ENCODE measurements around the gene ANKRD18A.
"Not testable (repeated sequence)": the region's sequence is repeated elsewhere in the genome, so short reads cannot be mapped to it uniquely, and the experiment has no call there.

Gene ANKRD18A

DNA sequence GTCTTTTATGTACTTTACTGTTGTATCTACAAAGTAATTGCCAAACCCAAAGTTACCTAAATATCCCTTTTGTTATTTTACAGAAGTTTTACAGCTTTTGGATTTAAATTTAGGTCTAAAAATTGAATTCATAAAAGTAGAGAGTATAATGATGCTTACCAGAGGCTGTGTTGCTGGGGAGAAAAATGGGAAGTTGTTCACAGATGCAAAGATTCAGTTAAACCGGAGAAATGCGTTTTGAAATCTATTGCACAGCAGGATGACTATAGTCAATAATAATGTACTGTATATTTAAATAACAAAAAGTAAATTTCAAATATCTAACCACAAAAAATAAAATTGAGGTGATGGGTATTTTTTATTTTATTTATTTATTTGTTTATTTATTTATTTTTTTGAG, 2.6 kb upstream of the ANKRD18A start:
- no peak for DNase-seq

DNA sequence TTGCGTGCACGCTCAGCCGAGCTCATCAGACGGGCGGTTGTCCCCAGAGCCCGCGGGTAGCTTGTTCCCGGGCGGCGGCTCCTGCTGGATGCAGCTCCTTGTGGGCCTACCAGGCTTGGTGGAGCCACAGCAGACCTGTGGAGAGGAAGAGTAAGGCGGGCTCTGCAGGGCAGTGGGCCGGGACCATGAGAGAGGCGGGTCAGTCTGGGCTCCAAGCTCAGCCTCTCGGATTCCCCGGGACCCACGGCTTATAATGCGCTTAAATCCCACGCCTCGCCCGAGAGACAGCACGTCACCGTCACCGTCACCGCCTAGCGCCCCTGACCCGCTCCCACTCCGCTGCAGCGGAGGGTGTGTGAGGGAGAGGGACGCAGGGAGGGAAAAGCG, 1.9 kb upstream of the ANKRD18A start:
- no peak for DNase-seq

DNA sequence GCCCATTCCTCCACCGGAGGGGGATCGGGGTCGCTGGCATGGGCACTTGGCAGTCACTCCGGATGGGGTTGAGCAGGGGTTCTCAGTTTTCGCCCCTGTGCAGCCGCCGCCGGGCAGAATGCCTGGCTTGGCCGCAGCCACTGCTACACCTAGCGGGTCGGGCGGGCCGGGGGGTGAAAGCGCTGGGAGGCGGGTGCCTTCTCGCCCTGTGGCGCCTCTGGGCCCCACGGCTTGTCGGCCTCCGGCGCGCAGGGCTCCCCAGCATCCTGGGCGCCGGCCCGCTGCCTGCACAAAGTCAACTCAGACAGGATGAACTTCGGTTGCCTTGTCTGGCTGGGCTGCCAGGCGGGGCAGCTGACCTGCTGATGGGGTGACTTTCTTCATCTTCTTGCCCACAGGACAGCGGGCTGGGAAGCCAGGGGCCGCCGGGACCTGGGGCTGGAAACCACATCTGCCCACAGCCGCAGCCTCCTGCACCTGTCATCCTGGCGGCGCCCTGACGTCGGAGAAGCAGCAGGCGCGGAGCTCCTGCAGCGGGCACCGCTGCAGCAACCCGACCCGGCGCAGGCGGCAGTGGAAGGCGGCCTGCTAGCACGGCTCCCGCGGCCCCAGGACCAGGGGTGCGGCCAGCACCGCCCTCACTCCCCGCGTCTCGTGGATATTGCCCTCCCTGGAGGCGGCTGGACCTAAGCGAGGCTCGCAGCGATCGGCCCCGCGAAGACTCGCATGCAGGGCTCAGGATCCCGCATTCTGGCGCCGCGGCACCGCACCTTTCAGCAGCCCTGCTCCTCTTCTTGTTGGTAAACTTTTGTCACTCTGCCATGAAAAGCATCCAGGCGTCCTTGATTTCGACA, 1.3 kb upstream of the ANKRD18A start:
- DNase-seq, result no peak

DNA sequence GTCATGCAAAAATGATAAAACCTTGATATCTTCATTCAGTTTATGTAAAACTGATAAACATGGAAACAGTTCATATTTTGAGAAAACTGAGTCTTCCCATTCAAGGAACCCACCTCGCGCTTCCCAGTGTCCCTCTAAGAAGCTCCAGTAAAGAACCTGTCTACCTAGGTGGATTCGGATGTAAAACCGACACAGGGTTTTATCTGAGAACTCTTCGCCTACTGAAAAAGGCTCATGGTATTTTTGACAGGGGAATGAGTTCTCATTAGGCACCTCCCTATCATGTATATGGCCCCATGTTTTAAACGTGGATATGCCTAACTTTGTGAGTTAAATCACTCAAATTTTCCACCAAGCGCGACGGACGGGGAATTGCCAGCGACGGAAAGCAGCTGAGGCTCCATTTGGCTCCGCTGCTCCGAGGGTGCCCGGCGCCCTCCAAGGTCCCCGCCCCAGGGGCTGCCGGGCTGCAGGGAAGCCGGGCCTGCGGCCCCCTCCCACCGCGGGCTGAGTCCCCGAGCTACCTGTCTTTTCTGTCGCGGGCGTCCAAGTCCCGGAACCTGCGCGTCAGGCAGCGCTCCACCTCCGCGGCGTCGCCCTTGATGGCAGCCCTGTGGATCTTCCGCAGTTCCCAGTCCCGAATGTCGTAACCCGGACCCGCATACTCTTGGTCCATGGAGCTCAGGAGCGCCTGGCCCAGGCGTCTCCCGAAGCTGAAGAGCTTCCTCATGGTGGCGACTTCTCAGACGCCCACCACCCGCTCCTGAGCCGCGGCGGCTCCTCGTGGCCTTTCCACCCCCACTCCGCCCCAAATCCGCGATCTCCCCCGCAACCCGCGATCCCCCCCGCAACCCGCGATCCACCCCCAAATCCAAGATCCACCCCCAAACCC, 594 bp downstream of the ANKRD18A start:
- DNase-seq, result no peak

DNA sequence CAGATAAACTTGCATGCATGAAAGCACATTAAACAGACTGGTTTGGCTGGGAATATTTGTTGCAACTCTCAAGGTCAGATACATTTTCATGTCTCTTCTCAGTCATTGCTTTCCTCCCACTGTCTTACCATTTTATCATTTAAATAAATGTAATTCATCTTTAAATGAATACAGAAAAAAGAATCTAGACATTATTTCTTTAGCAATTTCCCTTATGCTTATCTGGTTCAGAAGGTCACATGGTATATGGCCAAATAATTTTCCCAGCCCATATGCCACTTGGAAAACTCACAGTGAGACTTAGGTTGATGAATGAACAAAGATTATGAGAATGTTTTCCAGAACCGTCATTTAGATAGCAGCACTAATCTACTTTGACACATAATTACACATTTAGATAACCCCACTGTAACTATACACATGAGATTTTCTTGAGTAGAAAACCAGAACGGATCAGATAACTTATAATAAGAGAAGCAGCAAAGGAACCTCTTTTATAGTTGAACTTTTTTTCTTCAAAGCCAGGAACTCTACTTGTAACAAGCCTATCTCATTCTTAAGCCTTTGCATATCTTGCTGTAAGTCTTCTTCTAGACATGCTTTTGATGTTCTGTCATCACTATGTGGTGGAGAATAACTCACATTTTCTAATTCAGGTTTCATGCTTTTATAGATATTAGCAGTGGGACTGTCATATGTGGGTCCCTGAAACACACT, 22.2 kb downstream of the ANKRD18A start:
- DNase-seq, result not testable (repeated sequence)

DNA sequence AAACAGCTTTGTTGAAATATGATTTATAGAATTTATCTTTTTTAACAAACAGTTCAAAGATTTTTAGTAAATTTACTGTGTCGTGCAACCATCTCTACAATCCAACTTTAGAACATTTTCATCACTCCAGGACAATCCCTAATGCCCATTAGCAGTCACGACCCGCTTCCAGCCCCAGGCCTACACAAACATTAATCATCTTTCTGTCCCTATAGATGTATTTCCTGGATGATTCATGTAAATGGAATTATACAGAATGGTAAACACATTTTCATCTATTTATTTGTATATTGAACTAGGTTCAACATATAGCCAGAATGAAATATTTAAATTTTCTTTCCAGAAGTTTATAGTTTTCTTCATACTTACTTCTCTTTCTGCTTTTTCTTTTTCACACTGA, 25.3 kb downstream of the ANKRD18A start:
- not testable (repeated sequence) for DNase-seq

DNA sequence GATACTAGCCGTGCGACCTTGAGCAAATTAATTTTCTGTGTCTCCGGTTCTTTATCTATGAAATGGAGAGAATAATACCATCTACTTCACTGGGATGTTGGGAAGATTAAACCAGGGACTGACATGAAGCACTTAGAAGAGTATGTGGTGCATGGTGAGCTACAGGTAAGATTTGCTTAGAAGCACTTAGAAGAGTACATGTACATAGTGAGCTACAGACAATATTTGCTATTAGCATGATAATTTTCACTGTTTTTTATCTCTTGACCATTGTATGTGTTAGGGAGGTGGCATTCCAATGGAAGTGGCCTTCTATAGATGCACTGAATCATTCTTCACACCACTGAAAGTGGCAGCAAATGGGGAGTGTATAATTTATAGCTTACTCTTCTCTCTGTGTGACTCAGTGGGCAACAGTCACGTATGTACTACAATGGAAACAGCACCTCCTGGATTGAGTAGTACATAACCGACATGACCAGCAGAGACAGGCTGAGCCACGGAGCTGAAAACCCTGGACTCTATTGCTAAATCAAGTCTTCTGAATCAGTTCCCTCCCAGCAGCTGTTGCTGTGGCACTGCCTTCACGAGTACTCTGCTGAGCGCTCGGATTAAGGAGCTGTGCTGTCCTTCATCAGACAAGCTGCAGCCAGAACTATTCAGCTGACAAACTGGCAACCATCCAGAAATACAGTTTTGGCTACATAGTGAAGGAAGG, 28.9 kb downstream of the ANKRD18A start:
- not testable (repeated sequence) for DNase-seq

DNA sequence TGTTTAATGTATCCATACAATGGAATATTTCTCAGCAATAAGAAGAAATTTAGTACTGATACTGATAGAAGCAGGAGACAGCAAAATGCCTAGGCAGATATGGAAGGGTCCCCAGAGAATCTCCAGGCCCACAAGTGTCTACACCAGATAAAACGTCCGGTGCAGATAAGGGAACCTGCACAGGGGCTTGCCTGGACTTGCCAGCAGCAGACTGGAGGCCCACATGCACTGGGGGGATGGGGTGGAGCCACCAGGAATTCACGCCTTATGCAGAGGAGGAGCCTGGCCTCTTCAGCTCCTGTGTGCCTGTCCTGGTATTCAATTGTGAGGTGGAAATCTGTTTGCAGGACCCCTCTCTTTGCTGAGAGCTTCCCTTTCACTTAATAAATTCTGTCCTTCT, 36.6 kb downstream of the ANKRD18A start:
- not testable (repeated sequence) for DNase-seq

DNA sequence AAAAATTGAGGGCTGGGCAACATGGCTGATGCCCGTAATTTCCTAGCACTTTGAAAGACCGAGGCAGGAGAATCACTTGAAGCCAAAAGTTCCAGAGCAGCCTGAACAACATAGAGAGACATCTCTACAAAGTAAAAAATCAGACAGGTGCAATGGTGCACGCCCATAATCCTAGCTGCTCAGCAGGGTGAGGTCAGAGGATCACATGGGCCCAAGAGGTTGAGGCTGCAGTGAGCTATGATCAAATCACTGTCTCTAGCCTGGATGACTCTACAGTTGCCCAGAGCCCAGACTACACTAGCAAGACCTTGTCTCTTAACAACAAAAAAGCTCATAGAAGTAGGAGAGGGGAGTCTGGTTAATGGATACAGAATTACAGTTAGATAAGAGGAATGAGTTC, 40.3 kb downstream of the ANKRD18A start:
- DNase-seq, result not testable (repeated sequence)

DNA sequence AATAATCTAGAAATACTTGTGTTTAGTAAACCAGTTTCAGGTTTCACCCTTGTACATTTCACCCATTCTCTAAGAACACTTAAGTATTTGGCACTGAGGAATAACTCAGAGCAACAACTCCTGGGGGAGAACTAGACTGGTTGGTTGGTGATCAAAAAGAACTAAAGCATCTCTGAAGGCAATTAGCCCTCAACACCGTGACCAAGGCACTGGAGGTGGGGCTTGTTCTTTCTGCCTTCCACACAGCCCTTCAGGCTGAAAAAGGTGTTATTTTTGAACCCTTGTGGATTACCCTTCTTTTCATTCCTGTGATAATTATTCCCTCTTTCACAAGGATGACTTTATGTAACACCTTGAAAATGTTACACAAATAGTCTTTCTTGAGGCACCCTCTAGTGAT, 44.2 kb downstream of the ANKRD18A start:
- DNase-seq, result not testable (repeated sequence)

DNA sequence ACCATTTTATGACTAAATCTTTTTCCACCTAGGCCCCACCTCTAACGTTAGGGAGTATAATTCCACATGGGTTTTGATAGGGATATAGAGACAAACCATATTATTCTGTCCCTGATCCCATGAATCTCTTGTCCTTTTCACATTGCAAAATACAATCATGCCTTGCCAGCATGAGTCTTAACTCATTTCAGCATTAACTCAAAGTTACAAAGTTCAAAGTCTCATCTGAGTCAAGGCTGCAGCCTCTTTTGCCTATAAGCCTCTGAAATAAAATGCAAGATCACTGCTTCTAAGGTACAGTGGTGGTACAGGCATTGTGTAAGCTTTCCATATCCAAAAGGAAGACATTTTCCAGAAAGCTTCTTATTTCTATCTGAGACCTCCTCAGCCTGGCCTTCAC, 54.3 kb downstream of the ANKRD18A start:
- DNase-seq, result not testable (repeated sequence)

DNA sequence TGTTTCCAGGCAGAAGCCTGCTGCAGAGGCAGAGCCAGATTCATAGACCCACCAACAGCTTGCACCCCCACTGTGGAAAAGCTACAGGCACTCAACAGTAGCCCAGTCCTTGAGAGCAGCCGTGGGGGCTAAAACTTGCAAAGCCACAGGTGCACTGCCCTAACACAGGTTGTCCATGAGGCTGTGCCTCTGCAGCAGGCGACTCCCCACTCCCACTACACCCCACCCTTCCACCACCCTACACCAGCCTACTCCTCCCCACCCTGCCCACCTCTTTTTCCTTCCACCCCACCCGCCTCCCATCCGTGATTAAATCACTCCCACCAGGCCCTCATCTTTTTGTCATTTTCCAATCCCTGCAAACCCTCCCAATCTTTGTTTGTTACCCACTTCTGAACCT, 55.2 kb downstream of the ANKRD18A start:
- DNase-seq, result not testable (repeated sequence)

DNA sequence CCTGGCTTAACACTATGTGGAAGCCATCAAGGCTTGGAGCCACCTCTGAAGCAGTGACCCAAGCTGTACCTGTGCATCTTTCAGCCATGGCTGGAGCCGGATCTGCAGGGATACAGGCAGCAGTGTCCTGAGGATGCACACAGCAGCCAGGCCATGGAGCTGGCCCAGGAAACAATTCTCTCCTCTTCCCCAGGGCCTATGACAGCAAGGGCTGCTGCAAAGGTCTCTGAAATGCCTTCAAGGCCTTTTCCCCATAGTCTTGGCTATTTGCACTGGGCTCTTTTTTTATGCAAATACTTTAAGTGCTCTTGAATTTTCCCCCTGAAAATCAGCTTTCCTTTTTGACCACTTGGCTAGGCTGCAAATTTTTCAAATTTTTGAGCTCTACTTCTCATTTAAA, 56.5 kb downstream of the ANKRD18A start:
- DNase-seq, result not testable (repeated sequence)

DNA sequence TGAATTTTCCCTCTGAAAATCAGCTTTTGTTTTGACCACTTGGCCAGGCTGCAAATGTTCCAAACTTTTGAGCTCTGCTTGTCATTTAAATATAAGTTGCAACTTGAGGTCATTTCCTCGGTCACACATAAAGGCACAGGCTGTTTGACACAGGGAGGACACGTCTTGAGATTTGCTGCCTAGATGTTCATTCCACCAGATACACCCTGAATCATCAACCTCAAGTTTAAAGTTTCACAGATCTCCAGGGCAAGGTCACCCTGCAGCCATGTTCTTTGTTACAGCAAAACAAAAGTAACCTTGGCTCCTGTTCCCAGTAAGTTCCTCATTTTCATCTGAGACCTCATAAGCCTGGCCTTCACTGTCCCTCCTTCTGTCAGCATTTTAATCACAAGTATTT, 59.3 kb downstream of the ANKRD18A start:
- DNase-seq, result not testable (repeated sequence)

DNA sequence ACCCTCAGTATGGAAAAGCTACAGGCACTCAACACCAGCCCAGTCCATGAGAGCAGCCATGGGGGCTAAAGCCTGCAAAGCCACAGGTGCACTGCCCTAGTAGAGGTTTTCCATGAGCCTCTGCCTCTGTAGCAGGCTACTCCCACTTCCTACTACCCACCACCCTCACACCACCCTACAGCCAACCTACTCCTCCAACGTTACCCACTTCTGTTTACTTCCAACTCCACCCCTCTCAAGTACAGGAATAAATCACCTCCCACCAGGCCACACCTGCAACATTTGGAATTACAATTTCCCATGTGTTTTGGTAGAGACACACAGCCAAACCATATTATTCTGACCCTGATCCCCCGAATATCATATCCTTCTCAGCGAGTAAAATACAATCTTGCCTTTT, 61.2 kb downstream of the ANKRD18A start:
- DNase-seq, result not testable (repeated sequence)

DNA sequence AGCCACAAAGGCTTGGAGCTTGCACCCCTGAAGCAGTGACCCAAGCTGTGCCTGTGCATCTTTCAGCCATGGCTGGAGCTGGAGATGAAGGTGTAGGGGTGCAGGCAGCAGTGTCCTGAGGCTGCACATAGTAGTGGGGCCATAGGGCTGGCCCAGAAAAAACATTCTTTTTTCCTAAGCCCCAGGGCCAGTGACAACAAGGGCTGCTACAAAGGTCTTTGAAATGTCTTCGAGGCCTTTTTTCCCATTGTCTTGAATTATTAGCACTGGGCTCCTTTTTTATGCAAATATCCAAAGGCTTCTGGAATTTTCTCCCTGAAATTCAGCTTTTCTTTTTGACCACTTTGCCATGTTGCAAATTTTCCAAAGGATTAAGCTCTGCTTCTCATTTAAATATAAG, 62.6 kb downstream of the ANKRD18A start:
- DNase-seq, result not testable (repeated sequence)

DNA sequence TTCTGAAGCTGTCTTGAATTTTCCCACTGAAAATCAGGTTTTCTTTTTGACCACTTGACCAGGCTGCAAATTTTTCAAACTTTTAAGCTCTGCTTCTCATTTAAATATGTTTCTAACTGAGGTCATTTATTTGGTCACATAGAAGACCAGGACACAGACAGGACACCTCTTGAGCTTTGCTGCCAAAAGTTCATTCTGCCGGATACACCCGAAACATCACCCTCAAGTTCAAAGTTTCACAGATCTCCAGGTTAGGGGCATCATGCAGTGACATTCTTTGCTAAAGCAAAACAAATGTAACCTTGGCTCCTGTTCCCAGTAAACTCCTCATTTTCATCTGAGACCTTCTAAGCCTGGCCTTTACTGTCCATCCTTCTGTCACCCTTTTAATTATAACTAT, 65.4 kb downstream of the ANKRD18A start:
- DNase-seq, result not testable (repeated sequence)

DNA sequence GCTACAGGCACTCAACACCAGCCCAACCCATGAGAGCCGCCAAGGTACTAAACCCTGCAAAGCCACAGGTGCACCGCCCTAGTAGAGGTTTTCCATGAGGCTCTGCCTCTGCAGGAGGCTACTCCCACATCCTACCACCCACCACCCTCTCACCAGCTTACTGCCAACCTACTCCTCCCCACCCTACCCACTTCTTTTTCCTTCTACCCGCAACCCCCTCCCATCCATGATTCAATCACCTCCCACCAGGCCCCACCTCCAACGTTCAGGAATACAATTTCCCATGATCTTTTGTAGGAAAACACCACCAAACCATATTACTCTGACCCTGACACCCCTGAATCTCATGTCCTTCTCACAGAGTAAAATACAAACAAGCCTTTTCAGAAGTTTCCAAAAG, 67.4 kb downstream of the ANKRD18A start:
- DNase-seq, result not testable (repeated sequence)

DNA sequence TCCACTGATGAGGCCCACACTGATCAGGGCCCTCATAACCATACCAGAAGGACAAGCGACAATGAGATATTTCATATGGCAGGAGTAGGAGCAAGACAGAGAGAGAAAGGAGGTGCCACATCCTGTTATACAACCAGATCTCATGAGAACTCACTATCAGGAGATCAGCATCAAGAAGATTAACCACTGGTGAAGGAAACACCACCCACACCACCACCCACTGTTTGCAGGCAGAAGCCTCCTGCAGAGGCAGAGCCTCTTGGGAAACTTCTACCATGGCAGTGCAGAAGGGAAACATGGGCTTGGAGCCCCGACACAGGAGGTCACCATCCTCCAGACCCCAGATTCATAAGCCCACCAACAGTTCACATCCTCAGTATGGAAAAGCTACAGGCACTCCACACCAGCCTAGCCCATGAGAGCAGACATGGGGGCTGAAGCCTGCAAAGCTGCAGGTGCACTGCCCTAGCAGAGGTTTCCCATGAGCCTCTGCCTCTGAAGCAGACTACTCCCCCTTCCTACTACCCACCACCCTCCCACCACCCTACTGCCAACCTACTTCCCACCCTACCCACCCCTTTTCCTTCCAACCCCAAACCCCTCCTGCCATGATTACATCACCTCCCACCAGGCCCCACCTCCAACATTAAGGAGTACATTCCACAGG, 73.8 kb downstream of the ANKRD18A start:
- DNase-seq, result not testable (repeated sequence)

DNA sequence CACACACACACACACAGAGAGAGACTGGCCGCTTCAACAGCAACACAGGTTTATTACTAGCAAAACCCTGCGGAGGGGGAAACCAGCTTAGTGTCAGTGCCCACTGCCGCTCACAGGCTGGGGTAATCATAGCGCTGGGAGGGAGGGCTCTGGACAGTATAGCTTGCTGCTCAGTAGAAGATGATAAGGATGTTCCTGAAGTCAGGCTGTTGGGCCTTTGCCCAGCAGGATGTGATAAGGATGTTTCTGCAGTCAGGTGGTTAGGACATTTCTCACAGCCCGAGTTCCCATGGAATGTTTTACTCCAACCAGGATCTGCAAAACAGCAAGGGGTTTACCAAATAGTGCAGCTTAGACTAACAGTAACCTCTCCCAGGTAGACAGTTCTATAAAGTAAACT, 79.9 kb downstream of the ANKRD18A start:
- DNase-seq, result not testable (repeated sequence)

DNA sequence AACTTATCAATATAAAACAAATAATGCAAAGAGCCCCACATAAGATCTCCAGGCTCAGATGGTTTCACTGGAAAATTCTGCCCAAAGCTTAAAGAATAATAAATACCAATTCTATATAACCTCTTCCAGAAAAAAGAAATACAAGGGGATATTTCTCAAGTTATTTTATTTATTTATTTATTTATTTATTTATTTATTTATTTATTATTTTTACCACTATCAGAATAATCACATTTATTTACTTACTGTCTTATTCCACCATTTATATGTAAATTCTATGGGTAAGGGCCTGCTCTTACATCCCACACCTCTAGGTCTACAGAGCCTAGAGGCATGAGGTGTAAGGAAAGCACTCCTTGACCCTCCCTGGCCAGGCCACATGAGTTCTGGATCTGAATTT, 91.1 kb downstream of the ANKRD18A start:
- DNase-seq, result no peak

DNA sequence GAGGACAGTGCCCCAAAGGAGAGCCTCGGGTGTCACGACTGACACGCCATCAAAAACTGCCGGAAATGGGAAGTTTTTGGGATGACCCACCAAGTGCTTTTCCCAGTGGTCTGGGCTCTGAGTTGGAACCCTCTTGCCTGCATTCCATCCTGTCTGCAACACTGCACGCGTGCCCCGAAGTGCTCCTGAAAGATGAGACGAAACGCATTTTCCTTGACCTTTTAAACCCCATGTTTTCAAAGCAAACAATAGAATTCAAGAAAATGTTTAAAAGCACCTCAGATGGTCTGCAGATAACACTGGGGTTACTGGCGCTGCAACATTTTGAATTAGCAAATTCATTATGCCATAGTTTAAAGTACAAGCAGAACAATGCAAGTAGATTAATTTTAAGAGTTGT, 92.9 kb downstream of the ANKRD18A start:
- no peak for DNase-seq

All from cerebellar nuclear complex (tissue), 1 donor.